ENCODE results near the gene AFF3.

AFF3 gene

GRCh38 chr2:99638791-99639190 is 503.6 kb downstream of the AFF3 start:
- Histone ChIP-seq H3K9me3 (ENCODE audit: control insufficient read depth, insufficient read depth, low read length) (no peaks in the 10 kb centered on the region), H3K9ac (ENCODE audit: low read depth, low read length) (no peak overlapping the region), H3K4me1 (ENCODE audit: control insufficient read depth, insufficient read depth, low read length) (no peaks in the 10 kb centered on the region), H3K4me3 (ENCODE audit: low read depth, low read length) (no peak overlapping the region), H3K27me3 (ENCODE audit: control insufficient read depth, insufficient read depth, low read length) (no peaks in the 10 kb centered on the region), H3K36me3 (ENCODE audit: control insufficient read depth, insufficient read depth, low read length) (no peaks in the 10 kb centered on the region)

- Histone ChIP-seq H3K9ac (ENCODE audit: low read depth, low read length) (no peak overlapping the region), H3K36me3 (ENCODE audit: control insufficient read depth, insufficient read depth, low read length) (no peaks in the 10 kb centered on the region), H3K4me3 (ENCODE audit: low read depth, low read length) (no peak overlapping the region), H3K27me3 (ENCODE audit: control insufficient read depth, insufficient read depth, low read length) (no peaks in the 10 kb centered on the region), H3K4me1 (ENCODE audit: control insufficient read depth, insufficient read depth, low read length) (no peaks in the 10 kb centered on the region), H3K9me3 (ENCODE audit: control insufficient read depth, insufficient read depth, low read length) (no peaks in the 10 kb centered on the region)
These were observed 505.2 kb downstream of the AFF3 start for GRCh38 chr2:99637159-99637697.

DNA sequence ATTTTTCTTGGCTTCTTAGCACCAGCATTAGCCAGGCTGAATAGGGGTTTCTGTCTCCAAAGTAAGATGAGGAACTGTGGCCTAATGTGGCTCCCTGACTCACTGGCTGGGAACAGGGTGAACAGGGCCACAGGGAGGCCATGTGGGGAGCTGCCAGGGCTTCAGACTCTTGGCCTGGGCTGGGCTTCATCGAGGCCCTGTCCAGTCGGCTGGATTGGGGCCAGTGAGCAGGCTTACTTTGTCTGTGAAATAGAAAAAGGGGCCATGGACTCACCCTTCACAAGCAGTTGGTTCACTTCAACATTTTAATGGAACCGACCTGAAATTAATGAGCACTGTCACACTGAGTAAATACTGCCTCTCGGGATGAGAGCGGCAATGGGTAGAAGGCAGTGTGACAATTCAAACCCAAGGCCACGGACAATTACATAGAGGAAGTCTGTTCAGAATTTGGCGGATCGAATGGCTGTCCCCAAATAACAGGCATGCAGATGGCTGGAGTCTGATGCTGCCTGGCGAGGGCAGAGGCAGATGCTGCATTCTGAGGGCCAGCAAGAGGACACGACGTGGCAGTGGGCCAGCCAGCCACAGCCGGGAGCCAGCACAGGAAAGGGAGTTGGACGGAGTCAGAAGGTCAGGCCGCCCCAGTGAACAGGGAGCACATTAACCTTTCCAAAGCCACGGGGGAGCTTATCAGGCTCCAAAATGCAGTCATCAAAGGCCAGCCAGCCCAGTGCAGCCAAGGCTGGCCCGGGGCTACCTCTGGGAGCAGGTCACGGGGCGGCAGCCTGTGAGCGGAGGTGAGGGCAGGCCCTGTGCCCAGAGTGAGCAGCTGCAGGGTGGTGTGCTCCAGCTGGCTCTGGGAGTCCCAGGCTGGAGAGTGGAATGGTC is 506.0 kb downstream of the AFF3 start:
- Histone ChIP-seq H3K36me3 (ENCODE audit: control insufficient read depth, insufficient read depth, low read length) (no peaks in the 10 kb centered on the region), H3K9ac (ENCODE audit: low read depth, low read length) (no peak overlapping the region), H3K4me1 (ENCODE audit: control insufficient read depth, insufficient read depth, low read length) (no peaks in the 10 kb centered on the region), H3K9me3 (ENCODE audit: control insufficient read depth, insufficient read depth, low read length) (no peaks in the 10 kb centered on the region), H3K27me3 (ENCODE audit: control insufficient read depth, insufficient read depth, low read length) (no peaks in the 10 kb centered on the region), H3K4me3 (ENCODE audit: low read depth, low read length) (no peak overlapping the region)

DNA sequence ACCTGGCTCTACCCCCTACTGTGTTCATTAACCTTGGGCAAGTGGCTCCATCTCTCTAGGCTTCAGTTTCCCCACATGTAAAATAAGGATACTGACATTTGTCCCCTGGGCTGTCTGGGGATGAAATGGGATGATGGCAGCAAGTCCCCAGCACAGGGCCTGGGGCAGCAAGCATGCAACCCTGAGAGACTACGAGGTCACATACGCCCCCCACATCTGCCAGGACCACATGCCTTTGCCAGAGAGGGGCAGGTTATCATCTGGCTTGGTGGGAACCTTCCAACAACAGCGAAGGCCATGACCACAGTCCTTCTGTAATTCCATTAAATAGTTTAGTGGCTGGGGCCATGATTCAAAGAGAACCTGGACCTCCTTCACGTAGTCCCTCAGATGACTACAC is 506.7 kb downstream of the AFF3 start:
- H3K9me3 ChIP-seq (ENCODE audit: control insufficient read depth, insufficient read depth, low read length): no peaks in the 10 kb centered on the region
- no peaks in the 10 kb centered on the region for H3K27me3 ChIP-seq (ENCODE audit: control insufficient read depth, insufficient read depth, low read length)
- H3K36me3 ChIP-seq (ENCODE audit: control insufficient read depth, insufficient read depth, low read length): no peaks in the 10 kb centered on the region
- H3K9ac ChIP-seq (ENCODE audit: low read depth, low read length): no peak overlapping the region
- no peaks in the 10 kb centered on the region for H3K4me1 ChIP-seq (ENCODE audit: control insufficient read depth, insufficient read depth, low read length)
- H3K4me3 ChIP-seq (ENCODE audit: low read depth, low read length): no peak overlapping the region

DNA sequence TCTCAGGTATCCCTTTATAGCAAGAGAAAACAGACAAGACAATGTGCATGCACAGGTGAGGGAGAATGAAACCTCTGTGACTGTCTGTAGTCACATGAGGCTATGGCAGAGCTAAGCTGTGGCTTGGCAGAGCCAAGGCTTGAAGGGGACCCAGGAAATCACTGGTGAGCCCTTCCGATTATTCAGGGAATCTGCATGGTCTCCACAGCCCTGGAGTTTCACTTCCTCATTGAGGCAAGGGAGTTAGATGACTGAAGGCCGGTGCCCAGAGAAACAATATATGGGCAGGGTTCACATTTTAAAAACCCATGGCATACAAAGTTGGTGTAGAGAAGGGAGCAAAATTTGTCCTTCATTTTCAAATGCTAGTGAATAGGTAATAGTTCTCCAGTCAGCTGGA is 508.2 kb downstream of the AFF3 start:
- H3K4me3 ChIP-seq (ENCODE audit: low read depth, low read length): no peak overlapping the region

DNA sequence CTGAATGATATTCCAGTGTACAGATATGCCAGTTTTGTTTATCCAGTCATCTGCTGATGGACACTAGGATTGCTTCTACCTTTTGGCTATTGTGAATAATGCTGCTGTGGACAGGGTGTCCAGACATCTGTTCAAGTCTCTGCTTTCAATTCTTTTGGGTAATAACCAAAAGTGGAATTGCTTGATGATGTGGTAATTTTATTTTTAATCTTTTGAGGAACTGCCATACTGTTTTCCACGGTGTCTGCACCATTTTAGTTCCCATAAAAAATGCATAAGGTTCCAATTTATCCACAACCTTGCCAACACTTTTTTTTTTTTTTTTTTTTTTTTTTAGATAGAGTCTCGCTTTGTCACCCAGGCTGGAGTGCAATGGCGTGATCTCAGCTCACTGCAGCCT is 510.7 kb downstream of the AFF3 start:
- Histone ChIP-seq H3K4me1 (ENCODE audit: control insufficient read depth, insufficient read depth, low read length) (no peaks in the 10 kb centered on the region), H3K4me3 (ENCODE audit: low read depth, low read length) (no peak overlapping the region), H3K9ac (ENCODE audit: low read depth, low read length) (no peak overlapping the region), H3K9me3 (ENCODE audit: control insufficient read depth, insufficient read depth, low read length) (no peaks in the 10 kb centered on the region), H3K36me3 (ENCODE audit: control insufficient read depth, insufficient read depth, low read length) (no peaks in the 10 kb centered on the region), H3K27me3 (ENCODE audit: control insufficient read depth, insufficient read depth, low read length) (no peaks in the 10 kb centered on the region)

More for the DNA sequence above, 508.2 kb downstream of the AFF3 start:
- H3K9ac ChIP-seq (ENCODE audit: low read depth, low read length): no peak overlapping the region
- H3K36me3 ChIP-seq (ENCODE audit: control insufficient read depth, insufficient read depth, low read length): no peaks in the 10 kb centered on the region
- no peaks in the 10 kb centered on the region for H3K4me1 ChIP-seq (ENCODE audit: control insufficient read depth, insufficient read depth, low read length)
- no peaks in the 10 kb centered on the region for H3K27me3 ChIP-seq (ENCODE audit: control insufficient read depth, insufficient read depth, low read length)
- no peaks in the 10 kb centered on the region for H3K9me3 ChIP-seq (ENCODE audit: control insufficient read depth, insufficient read depth, low read length)

- Histone ChIP-seq H3K4me1 (ENCODE audit: control insufficient read depth, insufficient read depth, low read length) (peaks cover 2% of the 10 kb centered on the region), H3K36me3 (ENCODE audit: control insufficient read depth, insufficient read depth, low read length) (no peaks in the 10 kb centered on the region), H3K9ac (ENCODE audit: low read depth, low read length) (no peak overlapping the region), H3K27me3 (ENCODE audit: control insufficient read depth, insufficient read depth, low read length) (no peaks in the 10 kb centered on the region), H3K4me3 (ENCODE audit: low read depth, low read length) (no peak overlapping the region), H3K9me3 (ENCODE audit: control insufficient read depth, insufficient read depth, low read length) (no peaks in the 10 kb centered on the region)
These were observed 513.1 kb downstream of the AFF3 start for GRCh38 chr2:99629320-99629719.

- no peak overlapping the region for H3K9ac ChIP-seq (ENCODE audit: low read depth, low read length)
- peaks cover 2% of the 10 kb centered on the region for H3K4me1 ChIP-seq (ENCODE audit: control insufficient read depth, insufficient read depth, low read length)
- H3K9me3 ChIP-seq (ENCODE audit: control insufficient read depth, insufficient read depth, low read length): no peaks in the 10 kb centered on the region
- no peaks in the 10 kb centered on the region for H3K27me3 ChIP-seq (ENCODE audit: control insufficient read depth, insufficient read depth, low read length)
- H3K4me3 ChIP-seq (ENCODE audit: low read depth, low read length): no peak overlapping the region
- H3K36me3 ChIP-seq (ENCODE audit: control insufficient read depth, insufficient read depth, low read length): no peaks in the 10 kb centered on the region
These were observed 516.2 kb downstream of the AFF3 start for GRCh38 chr2:99626158-99626557.

DNA sequence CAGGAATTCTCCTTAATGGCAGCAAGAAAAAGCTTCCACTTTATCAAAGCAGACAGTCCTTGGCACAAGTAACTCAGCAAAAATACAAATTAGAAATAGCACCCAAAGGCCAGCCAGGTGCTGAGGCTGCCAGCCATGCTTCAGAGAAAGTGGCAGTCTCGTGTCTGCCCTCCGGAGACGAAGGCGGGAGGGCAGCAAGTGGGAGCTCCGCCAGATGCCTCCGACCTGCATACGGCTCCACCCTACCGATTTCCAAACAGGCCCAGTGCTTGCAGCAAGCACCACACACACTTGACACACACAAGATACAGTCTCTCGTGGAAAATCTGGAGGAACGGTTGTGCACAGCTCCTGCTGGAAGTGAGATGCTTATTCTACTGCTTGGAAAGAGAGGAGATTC is 517.7 kb downstream of the AFF3 start:
- Histone ChIP-seq H3K36me3 (ENCODE audit: control insufficient read depth, insufficient read depth, low read length) (no peaks in the 10 kb centered on the region), H3K4me1 (ENCODE audit: control insufficient read depth, insufficient read depth, low read length) (peaks cover 2% of the 10 kb centered on the region), H3K9me3 (ENCODE audit: control insufficient read depth, insufficient read depth, low read length) (no peaks in the 10 kb centered on the region)

GRCh38 chr2:99623613-99624012 is 518.8 kb downstream of the AFF3 start:
- Histone ChIP-seq H3K9ac (ENCODE audit: low read depth, low read length) (no peak overlapping the region), H3K4me3 (ENCODE audit: low read depth, low read length) (no peak overlapping the region), H3K36me3 (ENCODE audit: control insufficient read depth, insufficient read depth, low read length) (no peaks in the 10 kb centered on the region), H3K27me3 (ENCODE audit: control insufficient read depth, insufficient read depth, low read length) (no peaks in the 10 kb centered on the region), H3K4me1 (ENCODE audit: control insufficient read depth, insufficient read depth, low read length) (peaks cover 2% of the 10 kb centered on the region), H3K9me3 (ENCODE audit: control insufficient read depth, insufficient read depth, low read length) (no peaks in the 10 kb centered on the region)

More for the DNA sequence above, 517.7 kb downstream of the AFF3 start:
- Histone ChIP-seq H3K27me3 (ENCODE audit: control insufficient read depth, insufficient read depth, low read length) (no peaks in the 10 kb centered on the region), H3K9ac (ENCODE audit: low read depth, low read length) (no peak overlapping the region), H3K4me3 (ENCODE audit: low read depth, low read length) (no peak overlapping the region)

GRCh38 chr2:99623035-99623434 is 519.4 kb downstream of the AFF3 start:
- Histone ChIP-seq H3K9me3 (ENCODE audit: control insufficient read depth, insufficient read depth, low read length) (no peaks in the 10 kb centered on the region), H3K4me3 (ENCODE audit: low read depth, low read length) (no peak overlapping the region), H3K36me3 (ENCODE audit: control insufficient read depth, insufficient read depth, low read length) (no peaks in the 10 kb centered on the region), H3K4me1 (ENCODE audit: control insufficient read depth, insufficient read depth, low read length) (peaks cover 2% of the 10 kb centered on the region), H3K9ac (ENCODE audit: low read depth, low read length) (no peak overlapping the region), H3K27me3 (ENCODE audit: control insufficient read depth, insufficient read depth, low read length) (no peaks in the 10 kb centered on the region)

GRCh38 chr2:99622534-99622933 is 519.9 kb downstream of the AFF3 start:
- H3K9ac ChIP-seq (ENCODE audit: low read depth, low read length): no peak overlapping the region
- no peaks in the 10 kb centered on the region for H3K36me3 ChIP-seq (ENCODE audit: control insufficient read depth, insufficient read depth, low read length)
- no peaks in the 10 kb centered on the region for H3K9me3 ChIP-seq (ENCODE audit: control insufficient read depth, insufficient read depth, low read length)
- H3K4me1 ChIP-seq (ENCODE audit: control insufficient read depth, insufficient read depth, low read length): peaks cover 2% of the 10 kb centered on the region
- H3K4me3 ChIP-seq (ENCODE audit: low read depth, low read length): no peak overlapping the region
- no peaks in the 10 kb centered on the region for H3K27me3 ChIP-seq (ENCODE audit: control insufficient read depth, insufficient read depth, low read length)
